ENCODE measurements around the gene MLXIP.

DNA sequence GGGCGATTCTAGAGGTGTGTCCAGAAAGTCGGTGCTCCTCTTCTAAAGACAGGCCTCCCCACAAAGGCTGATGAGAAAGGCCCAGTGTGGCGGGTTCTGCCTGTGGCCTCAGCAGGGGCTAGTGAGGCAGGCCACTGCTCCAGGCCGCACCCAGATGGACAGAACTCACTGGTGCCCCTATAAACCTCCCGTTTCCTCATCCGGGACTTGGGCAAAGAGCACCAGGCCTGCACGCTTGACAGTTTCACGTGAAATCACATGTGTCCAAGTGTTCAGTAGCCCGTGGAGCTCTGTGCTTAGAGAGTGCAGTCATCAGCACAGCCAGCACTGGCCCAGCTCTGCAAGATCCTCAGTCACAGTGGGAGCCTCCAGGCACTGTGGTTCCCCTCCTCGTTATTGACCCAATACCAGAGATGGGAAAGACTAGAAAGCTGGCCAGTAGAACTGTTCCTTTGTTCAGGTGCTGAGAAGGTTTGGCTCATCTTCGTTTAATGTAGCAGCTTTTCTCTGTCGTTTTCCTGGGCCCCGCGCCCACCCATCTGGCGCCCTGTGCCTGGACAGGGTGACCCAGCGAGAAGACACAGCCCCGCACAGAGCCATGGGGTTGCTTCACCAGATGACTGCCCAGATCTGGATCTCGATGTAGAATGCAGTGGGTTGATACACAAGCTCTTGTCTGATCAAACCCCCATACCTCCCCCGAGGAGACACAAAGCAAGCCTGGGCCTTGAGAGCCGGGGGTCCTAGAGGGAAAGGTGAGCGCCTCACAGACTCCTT, 69.1 kb downstream of the MLXIP start:
- no peak for TF ChIP-seq EZH2 (IDR thresholded peaks at IDR 0.05; ENCODE audit: insufficient read depth, poor library complexity, severe bottlenecking)
- no peak for TF ChIP-seq EZH2phosphoT487 (IDR thresholded peaks at IDR 0.05; ENCODE audit: insufficient read depth, low read depth)

Measured in GM23248 (cell line).